GM18868 (cell line): ENCODE results near the gene ZFHX3.
A peak's percentile ranks its signal among the peaks of the same experiment; 100 is the strongest.

Experiments
- ATAC-seq: cut with Tn5 transposase; IDR thresholded peaks from one replicate; pipeline ENCODE4 v1.9.1; 2021; ENCODE audit warnings: mild to moderate bottlenecking, moderate library complexity; ENCODE audit not compliant: unreplicated experiment

Gene ZFHX3

GRCh38 chr16:72887537-72887936 is 160.4 kb downstream of the ZFHX3 start:
- ATAC-seq = no peak

DNA sequence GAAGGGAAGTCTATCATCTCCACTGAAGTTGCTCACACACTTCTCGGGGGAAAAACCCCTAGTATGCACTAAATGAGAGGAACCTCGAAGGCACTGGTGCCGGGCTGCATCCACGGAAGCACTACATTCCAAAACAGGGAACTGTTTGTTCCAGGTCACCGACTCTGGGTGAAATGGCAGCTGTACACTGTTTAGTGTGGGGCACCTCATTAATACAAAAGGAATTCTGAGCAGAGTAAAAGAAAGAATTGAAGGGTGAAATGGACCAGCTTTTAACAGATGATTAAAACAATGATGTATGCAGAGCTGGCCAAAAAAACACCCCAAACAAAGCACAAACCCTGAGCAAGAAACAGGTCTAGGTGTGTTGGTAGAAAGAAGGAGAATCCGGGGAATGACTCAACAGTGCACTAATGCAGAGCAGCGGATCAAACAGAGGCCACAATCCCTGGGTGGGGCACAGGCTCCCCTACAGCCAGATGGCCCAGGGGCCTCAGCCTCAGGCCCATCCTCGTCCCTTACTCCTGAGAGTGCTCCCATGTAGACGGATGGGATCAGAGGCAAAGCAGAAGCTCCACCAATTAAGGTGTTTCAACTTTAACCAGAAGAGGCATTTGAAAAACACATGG is 161.5 kb downstream of the ZFHX3 start:
- no peak for ATAC-seq

GRCh38 chr16:72884573-72884972 is 163.4 kb downstream of the ZFHX3 start:
- ATAC-seq = no peak

DNA sequence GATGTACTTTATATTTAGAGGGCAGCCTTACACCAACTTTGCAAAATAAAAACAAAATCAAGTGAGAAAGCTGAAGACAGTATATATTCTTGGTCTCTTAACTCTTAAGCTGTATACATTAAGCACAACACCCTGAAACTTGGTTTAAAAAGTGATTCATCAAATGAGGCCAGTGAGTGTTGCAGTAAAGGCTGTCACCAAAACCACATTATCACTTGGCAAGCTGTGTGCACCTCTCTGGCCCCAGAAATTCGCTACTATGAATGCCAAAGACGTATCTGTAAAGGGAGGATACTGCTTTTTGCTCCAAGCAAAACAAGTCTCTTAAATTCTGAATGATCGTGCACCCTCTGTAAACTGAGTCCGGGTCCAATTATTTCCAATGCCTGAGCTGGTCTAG is 163.9 kb downstream of the ZFHX3 start:
- ATAC-seq = no peak

GRCh38 chr16:72879846-72880245 is 168.1 kb downstream of the ZFHX3 start:
- no peak for ATAC-seq

GRCh38 chr16:72878301-72879269 is 169.3 kb downstream of the ZFHX3 start:
- no peak for ATAC-seq

DNA sequence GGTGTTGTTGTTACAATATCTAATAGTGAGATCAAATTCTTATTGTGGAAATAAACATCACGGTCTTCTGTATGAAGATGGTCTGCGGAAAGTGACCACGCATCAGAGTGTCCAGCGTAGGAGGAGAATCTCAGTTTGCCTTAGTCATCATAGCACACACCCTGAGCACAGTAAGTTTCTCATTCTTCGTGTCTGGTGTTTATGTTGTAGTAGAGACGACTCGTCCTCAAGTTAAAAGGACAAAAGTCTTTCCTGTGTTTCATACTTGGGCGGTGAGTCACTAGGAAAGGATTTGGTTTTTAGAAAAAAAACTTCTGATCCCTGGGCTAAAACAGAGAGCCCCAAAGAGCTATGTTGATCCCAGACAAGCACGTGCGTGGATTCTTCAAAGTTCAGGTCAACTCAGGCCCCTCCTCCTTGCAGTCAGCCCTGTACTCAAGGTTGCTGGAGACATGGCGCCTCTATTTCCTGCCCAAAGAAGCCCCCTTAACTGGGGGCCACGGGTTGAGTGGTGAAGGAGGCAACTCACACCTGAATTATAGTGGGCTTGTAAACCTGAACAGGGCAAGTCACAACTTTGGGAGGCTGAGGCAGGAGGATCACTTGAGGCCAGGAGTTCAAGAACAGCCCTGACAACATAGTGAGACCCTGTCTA is 170.4 kb downstream of the ZFHX3 start:
- no peak for ATAC-seq

- no peak for ATAC-seq
These were observed 171.0 kb downstream of the ZFHX3 start for GRCh38 chr16:72876981-72877373.

DNA sequence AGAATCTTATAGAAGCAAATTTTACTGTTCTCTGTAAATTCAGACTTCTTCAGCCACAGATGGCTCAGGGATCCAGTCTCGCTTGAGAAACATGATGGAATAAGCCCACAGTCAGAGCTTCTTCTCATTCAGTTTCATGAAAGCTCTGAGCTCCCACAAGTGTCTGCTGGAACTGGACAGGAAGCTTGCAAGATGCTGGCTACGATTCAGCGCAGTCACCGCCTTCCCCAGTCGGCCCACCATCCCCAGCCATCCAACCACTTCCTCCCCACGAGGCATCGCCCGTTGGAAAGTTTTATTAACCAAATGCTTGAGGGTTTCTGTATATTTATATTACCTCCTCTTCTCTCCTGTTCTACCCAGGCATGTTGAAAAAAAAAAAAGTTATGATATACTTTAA is 171.7 kb downstream of the ZFHX3 start:
- ATAC-seq = peak; percentile 81

- no peak for ATAC-seq
These were observed 172.5 kb downstream of the ZFHX3 start for GRCh38 chr16:72875291-72876031.

DNA sequence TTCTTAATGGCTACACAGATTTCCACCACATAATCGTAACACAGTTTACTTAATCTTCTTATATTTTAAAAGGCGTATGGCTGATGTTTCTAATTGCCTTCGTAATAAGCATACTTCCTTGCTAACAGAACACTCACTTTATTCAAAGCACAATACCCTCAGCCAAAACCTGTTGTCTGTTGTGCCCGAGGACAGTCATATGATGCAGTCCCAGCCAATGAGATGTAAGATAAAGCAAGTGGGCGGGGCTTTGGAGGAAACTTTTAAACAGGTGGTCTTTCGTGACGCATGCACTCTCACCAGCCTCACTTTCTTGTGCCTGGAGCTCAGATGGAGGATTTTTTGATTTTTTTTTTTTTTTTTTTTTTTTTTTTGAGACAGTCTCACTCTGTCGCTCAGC is 174.1 kb downstream of the ZFHX3 start:
- no peak for ATAC-seq

GRCh38 chr16:72873044-72873443 is 174.9 kb downstream of the ZFHX3 start:
- no peak for ATAC-seq

DNA sequence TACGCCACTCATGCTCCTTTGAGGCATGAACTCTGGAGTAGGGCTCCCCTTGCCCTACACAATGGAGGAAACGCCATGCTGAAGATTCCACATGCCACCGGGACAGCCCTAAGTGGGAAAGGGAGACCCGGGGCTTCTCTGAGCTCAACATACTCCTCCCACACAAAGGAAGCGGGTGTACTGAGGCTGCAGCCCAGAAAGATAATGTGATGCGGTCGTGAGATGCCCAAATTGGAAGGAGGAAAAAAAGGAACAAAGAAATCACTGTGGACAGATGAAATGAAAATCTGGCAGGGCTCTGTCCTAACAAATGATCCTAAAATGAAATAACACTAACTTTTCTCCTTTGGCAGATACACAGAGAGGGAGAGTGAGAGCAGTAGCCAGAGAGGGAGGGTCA is 182.1 kb downstream of the ZFHX3 start:
- ATAC-seq = no peak

DNA sequence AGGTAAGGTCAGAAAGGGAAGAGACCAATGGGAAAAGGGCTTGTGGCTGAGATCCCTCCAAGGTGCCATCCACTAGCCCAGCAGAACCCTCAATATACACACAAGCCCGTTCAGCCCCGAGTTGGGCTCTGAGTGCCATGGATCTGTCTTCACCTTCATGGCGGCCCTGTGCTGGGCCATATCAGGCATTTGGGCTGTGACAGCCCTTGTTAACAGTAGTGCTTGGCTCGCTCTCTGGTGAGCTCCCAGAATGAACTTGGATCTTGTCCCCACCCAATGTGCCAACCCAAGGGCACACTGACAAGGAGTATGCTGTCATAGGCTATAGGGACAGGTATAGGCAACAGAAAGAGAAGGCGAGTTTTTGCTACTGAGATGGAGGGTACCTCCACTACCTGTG is 182.7 kb downstream of the ZFHX3 start:
- no peak for ATAC-seq

DNA sequence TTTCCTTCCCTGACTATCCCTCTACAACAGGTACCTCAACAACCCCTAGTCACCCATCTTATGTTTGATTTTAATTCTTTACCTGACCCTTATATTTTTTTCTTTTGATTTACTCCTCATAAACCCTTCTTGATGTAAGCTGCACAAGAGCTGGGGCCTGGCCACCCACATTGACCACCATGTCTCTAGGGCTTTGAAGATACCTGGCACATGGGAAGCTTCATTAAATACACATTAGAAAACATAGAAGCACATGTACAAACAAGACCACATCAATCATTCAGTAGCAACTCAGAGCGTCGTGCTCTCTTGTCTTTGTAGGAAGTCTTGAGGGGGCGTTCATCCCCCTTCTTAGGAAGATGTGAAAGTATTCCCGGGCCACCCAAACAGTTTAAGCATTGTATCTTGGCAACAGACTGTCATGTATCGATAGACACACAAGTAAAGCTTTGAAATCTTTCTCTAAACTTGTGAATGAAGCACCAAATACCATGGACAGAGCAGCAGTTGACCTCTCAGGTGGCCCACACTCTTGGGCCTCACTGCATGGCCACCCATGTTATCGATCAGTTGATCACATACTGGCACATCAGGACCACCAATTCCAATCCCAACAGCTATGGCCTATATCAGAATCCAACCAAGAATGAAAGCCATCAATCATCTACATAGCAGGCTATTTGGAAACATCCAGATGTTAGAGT is 183.6 kb downstream of the ZFHX3 start:
- no peak for ATAC-seq

GRCh38 chr16:72862090-72862489 is 185.8 kb downstream of the ZFHX3 start:
- ATAC-seq = no peak

DNA sequence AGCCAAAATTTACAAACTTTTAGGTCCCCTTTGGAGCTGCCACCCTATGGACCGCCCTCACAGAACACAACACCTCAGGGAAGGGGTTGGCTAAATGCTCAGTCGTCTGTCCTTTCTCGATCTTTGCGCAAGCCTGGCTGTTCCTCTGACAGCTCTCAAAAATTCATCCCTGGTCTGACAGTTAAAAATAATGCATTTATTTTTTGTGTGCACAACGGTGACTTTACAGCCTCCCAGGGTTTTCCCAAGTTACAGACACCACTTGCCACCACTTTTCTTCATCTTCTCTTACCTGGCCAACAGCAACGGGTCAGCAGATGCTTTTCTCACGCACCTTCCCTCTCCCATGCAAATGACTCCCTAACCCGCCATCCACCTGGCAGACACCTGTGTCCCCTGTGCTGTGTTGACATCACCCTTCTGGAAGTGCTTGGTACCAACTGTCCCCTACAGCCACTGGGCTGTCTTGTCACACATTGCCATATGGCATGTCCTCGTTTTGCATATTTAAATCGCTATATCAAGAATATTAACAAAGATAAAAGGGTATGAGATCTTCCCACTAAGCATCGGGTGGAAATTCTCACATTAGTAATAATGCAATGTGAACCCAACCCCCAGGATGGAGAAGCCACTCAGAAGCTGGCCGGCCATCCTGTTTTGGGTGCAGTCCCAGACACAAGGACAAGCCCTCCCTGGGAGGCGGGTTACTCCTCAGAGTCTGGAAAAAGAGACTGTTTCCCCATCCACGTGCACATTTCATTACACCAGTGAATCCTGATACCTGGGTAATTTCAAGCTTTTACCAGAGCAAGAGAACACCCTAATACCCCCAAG is 187.0 kb downstream of the ZFHX3 start:
- ATAC-seq = no peak

DNA sequence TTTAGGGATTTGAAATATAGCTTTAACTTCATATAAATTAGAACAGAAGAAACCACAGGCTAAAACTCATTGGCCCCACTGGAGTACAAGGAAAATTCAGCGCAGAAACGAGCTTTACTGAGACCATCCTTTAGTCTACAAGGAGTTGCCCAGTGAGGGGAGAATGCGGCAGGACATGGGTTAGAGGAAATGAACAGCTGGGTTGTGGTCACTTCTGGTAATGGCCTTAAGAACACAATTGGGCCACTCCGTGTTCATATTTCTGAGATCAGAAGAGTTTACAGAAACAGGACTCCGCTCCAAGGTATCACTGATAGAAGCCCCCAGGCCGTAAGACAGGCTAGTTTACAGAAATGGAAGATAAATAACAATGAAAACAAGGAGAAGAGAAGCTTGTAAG is 188.3 kb downstream of the ZFHX3 start:
- ATAC-seq = no peak

DNA sequence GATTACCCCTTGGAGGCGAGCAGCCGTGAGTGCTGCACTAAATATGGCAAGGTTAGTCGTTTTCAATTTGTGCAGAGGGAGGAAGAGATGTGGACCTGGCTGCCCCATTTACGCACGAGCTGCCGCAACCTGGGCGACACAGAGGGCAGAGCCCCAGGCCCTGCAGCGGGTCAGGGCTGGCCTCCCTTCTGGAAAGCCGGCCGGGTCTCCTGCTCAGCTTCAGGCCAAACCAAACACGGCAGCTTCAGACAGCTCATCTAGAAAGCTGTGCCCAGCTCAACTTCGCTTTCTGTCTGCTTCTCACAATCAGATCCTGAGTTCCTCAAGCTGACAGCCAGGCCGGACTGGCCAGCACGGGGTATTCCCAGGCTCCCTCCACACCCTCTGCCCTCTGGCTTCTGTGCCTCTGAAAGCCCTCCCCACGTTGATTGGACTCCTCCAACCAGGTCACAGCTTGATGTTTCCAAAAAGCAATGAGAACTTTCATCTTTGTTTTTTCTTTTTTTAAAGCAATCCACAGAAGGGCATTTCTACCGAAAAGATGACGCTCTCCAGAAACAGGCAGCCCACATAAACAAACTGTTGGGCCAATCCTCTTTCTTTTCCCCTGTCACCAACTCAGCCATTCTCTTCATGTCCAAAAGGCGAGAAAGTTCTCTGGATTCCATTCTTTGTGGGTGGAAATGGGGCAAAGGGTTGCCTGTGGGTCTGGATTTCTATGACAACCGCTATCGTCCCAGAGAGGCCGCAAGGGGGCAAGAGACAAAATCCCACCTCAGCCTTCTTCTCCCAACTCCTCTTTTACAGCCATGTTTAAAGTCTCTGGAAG is 189.0 kb downstream of the ZFHX3 start:
- ATAC-seq = no peak
